ENCODE measurements around the gene MEGF8.

The MEGF8 gene

DNA sequence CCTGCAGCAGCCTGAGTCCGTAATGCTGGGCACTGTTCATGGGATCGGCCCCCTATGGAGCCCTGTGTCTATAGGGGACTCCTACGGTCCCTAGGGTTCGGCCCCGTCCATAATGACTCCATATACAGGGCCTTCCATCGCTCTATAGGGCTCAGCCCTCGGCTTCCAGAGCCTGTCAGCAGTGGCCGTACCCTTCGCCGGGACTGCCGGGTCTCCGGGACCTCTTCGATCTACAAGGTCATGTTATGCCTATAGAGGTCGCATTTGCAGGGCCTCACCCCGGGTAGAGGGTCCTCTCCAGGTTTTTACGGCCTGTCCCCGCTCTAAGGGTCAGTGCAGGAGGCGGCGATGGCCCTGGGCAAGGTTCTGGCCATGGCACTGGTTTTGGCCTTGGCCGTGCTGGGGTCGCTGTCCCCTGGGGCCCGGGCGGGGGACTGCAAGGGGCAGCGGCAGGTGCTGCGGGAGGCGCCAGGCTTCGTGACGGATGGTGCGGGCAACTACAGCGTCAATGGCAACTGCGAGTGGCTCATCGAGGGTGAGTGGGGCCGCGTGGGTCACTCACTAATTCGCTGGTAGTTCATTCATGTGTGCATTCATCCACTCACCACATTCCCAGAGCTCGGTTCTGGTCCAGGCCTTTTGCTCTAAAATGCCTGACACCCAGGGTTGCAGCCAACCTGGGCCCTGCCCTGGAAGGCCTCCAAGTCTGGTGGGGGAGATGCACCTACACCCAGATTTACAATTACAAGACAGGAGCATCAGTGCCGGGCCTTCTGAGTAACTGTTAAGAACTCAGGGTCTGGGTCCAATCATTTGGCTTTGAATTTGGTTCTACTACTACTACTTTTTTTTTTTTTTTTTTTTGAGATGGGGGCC is 699 bp downstream of the MEGF8 start:
- TF ChIP-seq EGR1 (IDR thresholded peaks at IDR 0.05) (no peak), TAF1 (IDR thresholded peaks at IDR 0.05; ENCODE audit: low read depth) (no peak), CREB1 (IDR thresholded peaks at IDR 0.05; ENCODE audit: low read depth) (no peak), TCF12 (IDR thresholded peaks at IDR 0.05; ENCODE audit: low read depth) (no peak), EP300 (IDR thresholded peaks at IDR 0.05; ENCODE audit: borderline replicate concordance) (no peak), YY1 (IDR thresholded peaks at IDR 0.05; ENCODE audit: low read depth) (no peak), TEAD4 (IDR thresholded peaks at IDR 0.05) (no peak), ZBTB7A (IDR thresholded peaks at IDR 0.05; ENCODE audit: low read depth) (0 out of 2 replicates have a peak, but pooled peaks have one; percentile 39)

- TF ChIP-seq TEAD4 (IDR thresholded peaks at IDR 0.05), result no peak
- TF ChIP-seq CREB1 (IDR thresholded peaks at IDR 0.05; ENCODE audit: low read depth), result no peak
- TF ChIP-seq TCF12 (IDR thresholded peaks at IDR 0.05; ENCODE audit: low read depth), result no peak
Measured at GRCh38 chr19:42326969-42327368, 1.5 kb downstream of the MEGF8 start.

- TF ChIP-seq CEBPB (IDR thresholded peaks at IDR 0.05) (no peak), TAF1 (IDR thresholded peaks at IDR 0.05; ENCODE audit: low read depth) (no peak), YY1 (IDR thresholded peaks at IDR 0.05; ENCODE audit: low read depth) (no peak), RAD21 (IDR thresholded peaks at IDR 0.05; ENCODE audit: low read depth) (no peak), TEAD4 (IDR thresholded peaks at IDR 0.05) (no peak), FOXM1 (IDR thresholded peaks at IDR 0.05; ENCODE audit: borderline replicate concordance, low read depth) (no peak), EGR1 (IDR thresholded peaks at IDR 0.05) (no peak), EP300 (IDR thresholded peaks at IDR 0.05; ENCODE audit: borderline replicate concordance) (no peak), ZBTB7A (IDR thresholded peaks at IDR 0.05; ENCODE audit: low read depth) (no peak)
- TF ChIP-seq, protein P1, sequence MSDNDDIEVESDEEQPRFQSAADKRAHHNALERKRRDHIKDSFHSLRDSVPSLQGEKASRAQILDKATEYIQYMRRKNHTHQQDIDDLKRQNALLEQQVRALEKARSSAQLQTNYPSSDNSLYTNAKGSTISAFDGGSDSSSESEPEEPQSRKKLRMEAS (IDR thresholded peaks at IDR 0.05), result no peak
Measured at GRCh38 chr19:42327381-42327780, 1.9 kb downstream of the MEGF8 start.

GRCh38 chr19:42328106-42328505 is 2.7 kb downstream of the MEGF8 start:
- TF ChIP-seq, protein P2, sequence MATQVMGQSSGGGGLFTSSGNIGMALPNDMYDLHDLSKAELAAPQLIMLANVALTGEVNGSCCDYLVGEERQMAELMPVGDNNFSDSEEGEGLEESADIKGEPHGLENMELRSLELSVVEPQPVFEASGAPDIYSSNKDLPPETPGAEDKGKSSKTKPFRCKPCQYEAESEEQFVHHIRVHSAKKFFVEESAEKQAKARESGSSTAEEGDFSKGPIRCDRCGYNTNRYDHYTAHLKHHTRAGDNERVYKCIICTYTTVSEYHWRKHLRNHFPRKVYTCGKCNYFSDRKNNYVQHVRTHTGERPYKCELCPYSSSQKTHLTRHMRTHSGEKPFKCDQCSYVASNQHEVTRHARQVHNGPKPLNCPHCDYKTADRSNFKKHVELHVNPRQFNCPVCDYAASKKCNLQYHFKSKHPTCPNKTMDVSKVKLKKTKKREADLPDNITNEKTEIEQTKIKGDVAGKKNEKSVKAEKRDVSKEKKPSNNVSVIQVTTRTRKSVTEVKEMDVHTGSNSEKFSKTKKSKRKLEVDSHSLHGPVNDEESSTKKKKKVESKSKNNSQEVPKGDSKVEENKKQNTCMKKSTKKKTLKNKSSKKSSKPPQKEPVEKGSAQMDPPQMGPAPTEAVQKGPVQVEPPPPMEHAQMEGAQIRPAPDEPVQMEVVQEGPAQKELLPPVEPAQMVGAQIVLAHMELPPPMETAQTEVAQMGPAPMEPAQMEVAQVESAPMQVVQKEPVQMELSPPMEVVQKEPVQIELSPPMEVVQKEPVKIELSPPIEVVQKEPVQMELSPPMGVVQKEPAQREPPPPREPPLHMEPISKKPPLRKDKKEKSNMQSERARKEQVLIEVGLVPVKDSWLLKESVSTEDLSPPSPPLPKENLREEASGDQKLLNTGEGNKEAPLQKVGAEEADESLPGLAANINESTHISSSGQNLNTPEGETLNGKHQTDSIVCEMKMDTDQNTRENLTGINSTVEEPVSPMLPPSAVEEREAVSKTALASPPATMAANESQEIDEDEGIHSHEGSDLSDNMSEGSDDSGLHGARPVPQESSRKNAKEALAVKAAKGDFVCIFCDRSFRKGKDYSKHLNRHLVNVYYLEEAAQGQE (IDR thresholded peaks at IDR 0.05; ENCODE audit: low read depth), result no peak
- no peak for TF ChIP-seq YY1 (IDR thresholded peaks at IDR 0.05; ENCODE audit: low read depth)
- no peak for TF ChIP-seq ZBTB7A (IDR thresholded peaks at IDR 0.05; ENCODE audit: low read depth)
- no peak for TF ChIP-seq TAF1 (IDR thresholded peaks at IDR 0.05; ENCODE audit: low read depth)
- TF ChIP-seq EP300 (IDR thresholded peaks at IDR 0.05; ENCODE audit: borderline replicate concordance), result no peak
- no peak for TF ChIP-seq CEBPB (IDR thresholded peaks at IDR 0.05)
- TF ChIP-seq EGR1 (IDR thresholded peaks at IDR 0.05), result no peak
- TF ChIP-seq, protein P1 (IDR thresholded peaks at IDR 0.05), result no peak
- TF ChIP-seq, protein P3, sequence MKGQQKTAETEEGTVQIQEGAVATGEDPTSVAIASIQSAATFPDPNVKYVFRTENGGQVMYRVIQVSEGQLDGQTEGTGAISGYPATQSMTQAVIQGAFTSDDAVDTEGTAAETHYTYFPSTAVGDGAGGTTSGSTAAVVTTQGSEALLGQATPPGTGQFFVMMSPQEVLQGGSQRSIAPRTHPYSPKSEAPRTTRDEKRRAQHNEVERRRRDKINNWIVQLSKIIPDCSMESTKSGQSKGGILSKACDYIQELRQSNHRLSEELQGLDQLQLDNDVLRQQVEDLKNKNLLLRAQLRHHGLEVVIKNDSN (IDR thresholded peaks at IDR 0.05), result no peak
- TF ChIP-seq TEAD4 (IDR thresholded peaks at IDR 0.05), result no peak
- TF ChIP-seq FOXM1 (IDR thresholded peaks at IDR 0.05; ENCODE audit: borderline replicate concordance, low read depth), result no peak
- no peak for TF ChIP-seq RAD21 (IDR thresholded peaks at IDR 0.05; ENCODE audit: low read depth)
- TF ChIP-seq CREB1 (IDR thresholded peaks at IDR 0.05; ENCODE audit: low read depth), result no peak
- TF ChIP-seq NFIC (IDR thresholded peaks at IDR 0.05), result no peak
- TF ChIP-seq TCF12 (IDR thresholded peaks at IDR 0.05; ENCODE audit: low read depth), result no peak

- TF ChIP-seq TCF12 (IDR thresholded peaks at IDR 0.05; ENCODE audit: low read depth) (no peak), NFIC (IDR thresholded peaks at IDR 0.05) (no peak), FOXM1 (IDR thresholded peaks at IDR 0.05; ENCODE audit: borderline replicate concordance, low read depth) (no peak), TEAD4 (IDR thresholded peaks at IDR 0.05) (no peak), YY1 (IDR thresholded peaks at IDR 0.05; ENCODE audit: low read depth) (no peak), CEBPB (IDR thresholded peaks at IDR 0.05) (no peak), TAF1 (IDR thresholded peaks at IDR 0.05; ENCODE audit: low read depth) (no peak), CREB1 (IDR thresholded peaks at IDR 0.05; ENCODE audit: low read depth) (no peak), EGR1 (IDR thresholded peaks at IDR 0.05) (no peak), RAD21 (IDR thresholded peaks at IDR 0.05; ENCODE audit: low read depth) (no peak), ZBTB7A (IDR thresholded peaks at IDR 0.05; ENCODE audit: low read depth) (no peak), EP300 (IDR thresholded peaks at IDR 0.05; ENCODE audit: borderline replicate concordance) (no peak)
- TF ChIP-seq, protein P2 (IDR thresholded peaks at IDR 0.05; ENCODE audit: low read depth), result no peak
Measured at GRCh38 chr19:42328854-42329253, 3.4 kb downstream of the MEGF8 start.

GRCh38 chr19:42330241-42330711 is 4.8 kb downstream of the MEGF8 start:
- no peak for TF ChIP-seq RAD21 (IDR thresholded peaks at IDR 0.05; ENCODE audit: low read depth)
- no peak for TF ChIP-seq TCF12 (IDR thresholded peaks at IDR 0.05; ENCODE audit: low read depth)
- no peak for TF ChIP-seq EP300 (IDR thresholded peaks at IDR 0.05; ENCODE audit: borderline replicate concordance)
- TF ChIP-seq TEAD4 (IDR thresholded peaks at IDR 0.05), result no peak
- TF ChIP-seq, protein P2 (IDR thresholded peaks at IDR 0.05; ENCODE audit: low read depth), result no peak
- TF ChIP-seq YY1 (IDR thresholded peaks at IDR 0.05; ENCODE audit: low read depth), result no peak
- TF ChIP-seq ZBTB7A (IDR thresholded peaks at IDR 0.05; ENCODE audit: low read depth), result no peak
- no peak for TF ChIP-seq EGR1 (IDR thresholded peaks at IDR 0.05)
- no peak for TF ChIP-seq NFIC (IDR thresholded peaks at IDR 0.05)
- no peak for TF ChIP-seq CREB1 (IDR thresholded peaks at IDR 0.05; ENCODE audit: low read depth)
- TF ChIP-seq FOXM1 (IDR thresholded peaks at IDR 0.05; ENCODE audit: borderline replicate concordance, low read depth), result no peak
- TF ChIP-seq, protein P1 (IDR thresholded peaks at IDR 0.05), result no peak
- no peak for TF ChIP-seq CEBPB (IDR thresholded peaks at IDR 0.05)
- TF ChIP-seq TAF1 (IDR thresholded peaks at IDR 0.05; ENCODE audit: low read depth), result no peak
- TF ChIP-seq, protein P3 (IDR thresholded peaks at IDR 0.05), result no peak

Data from Ishikawa (cell line).